ENCODE data around the gene DGCR2.
A peak's percentile ranks its signal among the peaks of the same experiment; 100 is the strongest.

DGCR2 gene

DNA sequence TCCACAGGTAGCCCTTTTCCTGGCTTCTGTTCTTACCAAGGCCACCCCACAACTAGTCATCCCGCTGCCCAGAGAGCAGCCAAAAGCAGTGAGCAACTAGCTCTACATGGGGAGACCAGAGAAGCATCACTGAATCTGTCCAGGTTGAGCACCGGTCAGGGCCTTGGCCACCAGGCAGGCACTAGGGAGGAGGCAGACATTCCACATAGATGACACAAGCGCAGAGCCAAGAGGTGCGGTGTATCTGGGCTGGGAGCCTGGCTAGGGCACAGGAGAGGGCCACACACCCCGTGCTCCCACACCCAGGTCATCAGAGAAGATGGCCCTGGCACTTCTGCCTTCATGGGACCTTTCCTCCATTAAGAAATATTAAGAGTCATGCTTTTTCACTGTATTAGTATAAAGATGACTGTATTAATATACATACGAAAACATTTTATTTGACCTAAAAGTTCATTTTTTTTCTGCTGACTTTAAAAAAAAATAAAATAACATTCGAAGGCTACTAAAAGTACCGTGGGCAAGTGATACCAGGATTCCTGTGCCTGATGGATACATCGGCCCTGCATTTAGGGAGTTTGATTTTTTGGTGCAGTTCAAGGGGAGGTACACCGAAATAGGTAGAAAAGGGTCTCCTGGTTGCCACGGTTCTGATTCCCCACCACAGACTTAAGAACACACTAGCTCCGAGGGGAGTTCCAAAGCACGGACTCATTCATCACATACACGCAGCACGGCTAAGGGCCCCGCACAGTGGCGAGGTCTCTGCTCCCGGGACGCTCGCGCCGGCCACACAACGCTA is 1.2 kb downstream of the DGCR2 start:
- Histone ChIP-seq H3K79me2 (ENCODE audit: low read length) (peaks cover 61% of the 10 kb centered on the region), H2AFZ (ENCODE audit: low read length) (no peak overlapping the region), H3K27me3 (replicated peaks; ENCODE audit: insufficient read depth, low read length) (peaks cover 9% of the 10 kb centered on the region; the same call in 1 of the 2 replicates), H3K4me3 (ENCODE audit: low read length) (peak overlapping the region; percentile 99), H3K4me1 (ENCODE audit: low read length) (peaks cover 41% of the 10 kb centered on the region), H3F3A (ENCODE audit: insufficient read depth, low read length) (peaks cover 10% of the 10 kb centered on the region; the same call in 1 of the 2 replicates), H4K20me1 (ENCODE audit: insufficient read depth, low read length) (peaks cover 32% of the 10 kb centered on the region), H3K9me2 (replicated peaks; ENCODE audit: insufficient read depth, low read length) (no peaks in the 10 kb centered on the region), H3K9ac (ENCODE audit: low read length) (peak overlapping the region; percentile 94; the same call in 1 of the 2 replicates), H3K27ac (ENCODE audit: low read length) (no peak overlapping the region; the same call in 1 of the 2 replicates), H3K36me3 (replicated peaks; ENCODE audit: insufficient read depth, low read length) (no peaks in the 10 kb centered on the region), H3K4me2 (ENCODE audit: low read depth, low read length) (peak overlapping the region; percentile 80), H3K9me3 (replicated peaks; ENCODE audit: insufficient read depth, low read length) (no peaks in the 10 kb centered on the region)
- DNase-seq: no peak
- TF ChIP-seq, protein P1, sequence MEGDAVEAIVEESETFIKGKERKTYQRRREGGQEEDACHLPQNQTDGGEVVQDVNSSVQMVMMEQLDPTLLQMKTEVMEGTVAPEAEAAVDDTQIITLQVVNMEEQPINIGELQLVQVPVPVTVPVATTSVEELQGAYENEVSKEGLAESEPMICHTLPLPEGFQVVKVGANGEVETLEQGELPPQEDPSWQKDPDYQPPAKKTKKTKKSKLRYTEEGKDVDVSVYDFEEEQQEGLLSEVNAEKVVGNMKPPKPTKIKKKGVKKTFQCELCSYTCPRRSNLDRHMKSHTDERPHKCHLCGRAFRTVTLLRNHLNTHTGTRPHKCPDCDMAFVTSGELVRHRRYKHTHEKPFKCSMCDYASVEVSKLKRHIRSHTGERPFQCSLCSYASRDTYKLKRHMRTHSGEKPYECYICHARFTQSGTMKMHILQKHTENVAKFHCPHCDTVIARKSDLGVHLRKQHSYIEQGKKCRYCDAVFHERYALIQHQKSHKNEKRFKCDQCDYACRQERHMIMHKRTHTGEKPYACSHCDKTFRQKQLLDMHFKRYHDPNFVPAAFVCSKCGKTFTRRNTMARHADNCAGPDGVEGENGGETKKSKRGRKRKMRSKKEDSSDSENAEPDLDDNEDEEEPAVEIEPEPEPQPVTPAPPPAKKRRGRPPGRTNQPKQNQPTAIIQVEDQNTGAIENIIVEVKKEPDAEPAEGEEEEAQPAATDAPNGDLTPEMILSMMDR (IDR thresholded peaks at IDR 0.05; ENCODE audit: low read length): no peak
- no peak for TF ChIP-seq EZH2 (optimal IDR thresholded peaks at IDR 0.05; ENCODE audit: low read depth, low read length)
- TF ChIP-seq EZH2phosphoT487 (IDR thresholded peaks at IDR 0.05; ENCODE audit: low read length): no peak

DNA sequence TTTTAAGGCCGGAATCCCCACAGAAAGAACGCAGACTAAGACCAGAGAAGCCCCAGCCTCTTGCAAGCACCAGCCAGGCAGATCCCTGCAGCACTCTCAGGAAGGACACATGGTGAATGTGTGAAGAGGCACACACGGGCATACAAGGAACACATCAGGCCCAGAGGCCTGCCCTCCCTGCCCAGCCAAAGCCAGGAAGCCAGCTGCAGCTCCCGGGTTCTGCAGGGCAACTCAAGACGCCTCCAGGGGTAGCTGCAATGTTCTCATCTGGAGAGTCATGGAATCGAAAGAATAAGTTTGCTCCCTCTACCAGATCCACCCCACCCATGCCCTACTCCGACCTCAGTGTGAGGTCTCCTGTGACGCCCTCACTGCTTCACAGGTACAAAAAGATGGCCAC is 2.3 kb downstream of the DGCR2 start:
- peaks cover 43% of the 10 kb centered on the region for H4K20me1 ChIP-seq (ENCODE audit: insufficient read depth, low read length)

DNA sequence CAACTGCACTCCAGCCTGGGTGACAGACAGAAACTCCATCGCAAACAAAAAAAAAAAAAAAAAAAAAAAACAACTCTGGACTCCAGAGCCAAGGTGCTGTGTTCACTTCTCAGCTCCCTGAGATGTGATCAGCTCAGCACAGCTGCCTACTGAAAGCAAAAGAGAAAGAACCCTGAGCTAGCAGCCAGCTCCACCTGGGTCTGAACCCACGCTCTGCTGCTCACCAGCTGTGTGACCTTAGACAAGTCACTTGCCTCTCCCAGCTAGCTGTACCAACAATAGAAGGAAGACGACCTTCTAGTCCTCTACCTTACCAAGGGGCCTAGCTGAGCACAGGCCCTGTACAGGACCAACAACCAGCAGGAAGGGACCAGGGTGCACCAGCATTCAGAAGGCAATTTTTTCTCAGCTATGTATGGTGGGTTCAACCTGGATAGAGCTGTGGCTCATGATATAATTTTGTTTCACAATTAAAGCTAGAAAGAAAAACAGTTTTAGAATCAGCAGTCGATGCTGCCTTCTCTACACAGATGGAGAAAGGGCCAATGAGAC is 3.8 kb downstream of the DGCR2 start:
- H3K27me3 ChIP-seq (replicated peaks; ENCODE audit: insufficient read depth, low read length): no peaks in the 10 kb centered on the region
- peaks cover 52% of the 10 kb centered on the region for H4K20me1 ChIP-seq (ENCODE audit: insufficient read depth, low read length)
- peaks cover 10% of the 10 kb centered on the region; the same call in 1 of the 2 replicates for H3F3A ChIP-seq (ENCODE audit: insufficient read depth, low read length)
- H3K4me1 ChIP-seq (ENCODE audit: low read length): peaks cover 41% of the 10 kb centered on the region
- H3K27ac ChIP-seq (ENCODE audit: low read length): peak overlapping the region; percentile 5; the same call in 1 of the 2 replicates
- no peak overlapping the region for H3K4me3 ChIP-seq (ENCODE audit: low read length)
- no peaks in the 10 kb centered on the region for H3K36me3 ChIP-seq (replicated peaks; ENCODE audit: insufficient read depth, low read length)
- peak overlapping the region; percentile 17; the same call in 1 of the 2 replicates for H3K4me2 ChIP-seq (ENCODE audit: low read depth, low read length)
- H2AFZ ChIP-seq (ENCODE audit: low read length): no peak overlapping the region
- no peak for TF ChIP-seq EZH2phosphoT487 (IDR thresholded peaks at IDR 0.05; ENCODE audit: low read length)
- no peaks in the 10 kb centered on the region for H3K9me3 ChIP-seq (replicated peaks; ENCODE audit: insufficient read depth, low read length)
- peak; percentile 90 for DNase-seq
- H3K9me2 ChIP-seq (replicated peaks; ENCODE audit: insufficient read depth, low read length): no peaks in the 10 kb centered on the region
- peaks cover 86% of the 10 kb centered on the region for H3K79me2 ChIP-seq (ENCODE audit: low read length)
- H3K9ac ChIP-seq (ENCODE audit: low read length): no peak overlapping the region

More for the DNA sequence above, 2.3 kb downstream of the DGCR2 start:
- Histone ChIP-seq H3K36me3 (replicated peaks; ENCODE audit: insufficient read depth, low read length) (no peaks in the 10 kb centered on the region), H2AFZ (ENCODE audit: low read length) (no peak overlapping the region), H3F3A (ENCODE audit: insufficient read depth, low read length) (peaks cover 10% of the 10 kb centered on the region; the same call in 1 of the 2 replicates), H3K4me3 (ENCODE audit: low read length) (no peak overlapping the region), H3K27me3 (replicated peaks; ENCODE audit: insufficient read depth, low read length) (peaks cover 3% of the 10 kb centered on the region; the same call in 1 of the 2 replicates), H3K4me2 (ENCODE audit: low read depth, low read length) (peak overlapping the region; percentile 80; the same call in 1 of the 2 replicates), H3K9me3 (replicated peaks; ENCODE audit: insufficient read depth, low read length) (no peaks in the 10 kb centered on the region), H3K79me2 (ENCODE audit: low read length) (peaks cover 72% of the 10 kb centered on the region), H3K27ac (ENCODE audit: low read length) (no peak overlapping the region), H3K9ac (ENCODE audit: low read length) (no peak overlapping the region), H3K4me1 (ENCODE audit: low read length) (peaks cover 41% of the 10 kb centered on the region), H3K9me2 (replicated peaks; ENCODE audit: insufficient read depth, low read length) (no peaks in the 10 kb centered on the region)
- TF ChIP-seq EZH2 (optimal IDR thresholded peaks at IDR 0.05; ENCODE audit: low read depth, low read length): no peak
- no peak for TF ChIP-seq EZH2phosphoT487 (IDR thresholded peaks at IDR 0.05; ENCODE audit: low read length)
- TF ChIP-seq, protein P1 (IDR thresholded peaks at IDR 0.05; ENCODE audit: low read length): no peak
- no peak for DNase-seq
